ENCODE data around the gene FLNB. TPM values are rescaled to one million over a fixed set of nuclear protein-coding genes. Genes with fewer than 3 reads are reported as not detected.

The FLNB gene
- total and polyA plus RNA-seq, 8 donors: 80.1 to 126 (median 93.3) TPM

DNA sequence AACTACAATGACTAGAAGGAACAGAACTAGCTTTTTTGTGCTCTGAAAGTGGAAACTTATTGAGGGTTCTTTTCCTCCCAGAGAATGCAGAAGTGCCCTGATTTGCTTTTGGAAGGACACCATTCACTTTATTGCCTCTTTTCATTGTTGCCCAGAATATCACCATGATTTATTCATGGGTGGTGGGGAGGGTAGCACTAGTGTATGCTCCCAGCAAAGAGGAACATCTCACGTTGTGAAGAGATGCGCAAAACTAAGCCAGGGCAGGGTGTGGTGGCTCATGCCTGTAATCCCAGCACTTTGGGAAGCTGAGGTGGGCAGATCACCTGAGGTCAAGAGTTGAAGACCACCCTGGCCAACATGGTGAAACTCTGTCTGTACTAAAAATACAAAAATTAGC lies 31.4 kb downstream of the FLNB start:
- no peaks in the 10 kb centered on the region for H3K36me3 ChIP-seq
- H3K9me3 ChIP-seq: no peaks in the 10 kb centered on the region
- peaks cover 28 to 32% of the 10 kb centered on the region in 2 donors for H3K4me1 ChIP-seq
- no peak for TF ChIP-seq CTCF (IDR thresholded peaks at IDR 0.05)
- ATAC-seq (no peak), DNase-seq (no peak)
- no peaks in the 10 kb centered on the region for H3K27me3 ChIP-seq
- no peak overlapping the region for H3K27ac ChIP-seq
- no peak overlapping the region for H3K4me3 ChIP-seq
- intact Hi-C loops (cut with DNase I): no loop called here

DNA sequence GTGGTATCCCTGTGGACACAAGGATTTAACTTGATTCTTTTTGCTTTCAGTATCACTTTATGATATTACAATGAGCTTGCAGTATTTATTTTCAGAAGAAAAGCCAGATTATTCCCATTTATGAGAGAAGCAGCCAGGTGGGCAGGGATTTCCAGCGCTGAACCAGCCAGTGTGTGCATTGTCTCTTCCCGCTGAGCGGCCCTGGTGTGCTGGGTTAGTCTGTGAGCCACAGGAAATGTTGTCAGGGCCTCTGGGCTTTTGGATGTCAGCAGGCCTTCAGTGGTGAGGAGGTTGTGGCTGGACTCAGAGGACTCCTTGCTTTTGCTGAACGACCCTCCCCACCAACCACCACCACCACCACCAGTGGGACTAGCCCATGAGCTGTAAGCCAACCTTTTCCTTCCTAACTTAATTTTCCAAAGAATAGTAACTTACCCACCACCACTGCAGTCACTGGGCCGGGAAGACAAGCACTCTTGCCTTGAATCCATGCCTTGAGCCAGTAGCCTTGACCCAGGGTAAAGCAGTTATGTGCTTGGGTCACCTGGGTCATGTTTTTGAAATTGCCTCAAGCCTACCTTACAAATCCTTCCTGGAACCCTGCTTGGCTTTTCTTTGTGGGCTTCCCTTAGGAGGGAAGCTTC lies 33.1 kb downstream of the FLNB start:
- ATAC-seq (no peak), DNase-seq (no peak)
- no peaks in the 10 kb centered on the region for H3K9me3 ChIP-seq
- no peak overlapping the region for H3K4me3 ChIP-seq
- peaks cover 32 to 35% of the 10 kb centered on the region in 2 donors for H3K4me1 ChIP-seq
- peak overlapping the region; percentile 40 to 41 for H3K27ac ChIP-seq
- TF ChIP-seq CTCF (IDR thresholded peaks at IDR 0.05): no peak
- intact Hi-C loops (cut with DNase I): no loop called here
- H3K27me3 ChIP-seq: no peaks in the 10 kb centered on the region
- H3K36me3 ChIP-seq: no peaks in the 10 kb centered on the region

DNA sequence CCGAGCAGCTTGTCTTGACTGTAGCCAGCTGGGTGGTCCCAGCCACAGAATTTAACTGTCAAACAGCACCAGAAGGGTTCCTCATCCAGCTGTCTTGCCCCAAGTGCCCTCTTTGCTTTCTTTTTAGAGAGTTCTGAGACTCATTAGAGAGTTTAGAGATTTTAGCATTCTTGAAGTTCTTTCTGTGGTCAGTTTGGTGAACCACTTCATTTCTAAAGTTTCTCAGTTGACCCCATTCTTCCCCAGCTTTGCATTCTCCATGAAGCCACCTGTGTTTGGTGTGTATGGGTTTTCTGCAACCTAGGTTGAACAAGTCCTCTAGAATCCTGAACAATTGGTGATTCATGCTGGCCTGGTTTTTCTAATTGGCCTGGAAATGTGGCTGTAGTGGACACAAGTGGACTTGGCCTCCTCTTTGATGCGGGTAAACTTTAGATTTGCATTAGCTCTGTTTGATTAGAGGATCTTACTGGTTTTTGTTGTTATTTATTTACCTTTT lies 33.7 kb downstream of the FLNB start:
- Histone ChIP-seq H3K27me3 (no peaks in the 10 kb centered on the region), H3K4me3 (no peak overlapping the region), H3K9me3 (no peaks in the 10 kb centered on the region), H3K4me1 (peaks cover 32% of the 10 kb centered on the region in 2 donors), H3K36me3 (no peaks in the 10 kb centered on the region), H3K27ac (peak overlapping the region; percentile 40 to 62)
- TF ChIP-seq CTCF (IDR thresholded peaks at IDR 0.05): no peak
- intact Hi-C loops (cut with DNase I): no loop called here
- ATAC-seq (peak; percentile 54), DNase-seq (no peak)

- no peak for TF ChIP-seq CTCF (IDR thresholded peaks at IDR 0.05)
- peak; percentile 28 for ATAC-seq
- peak overlapping the region; percentile 45 to 62 for H3K27ac ChIP-seq
These were observed 34.9 kb downstream of the FLNB start for GRCh38 chr3:58042947-58043707.

GRCh38 chr3:58043933-58044332 lies 35.7 kb downstream of the FLNB start:
- Histone ChIP-seq H3K4me3 (no peak overlapping the region), H3K27ac (peak overlapping the region; percentile 45 to 62), H3K36me3 (no peaks in the 10 kb centered on the region), H3K27me3 (no peaks in the 10 kb centered on the region), H3K4me1 (peaks cover 37 to 41% of the 10 kb centered on the region in 2 donors), H3K9me3 (no peaks in the 10 kb centered on the region)
- intact Hi-C loops (cut with DNase I): no loop called here
- ATAC-seq (peak; percentile 5), DNase-seq (no peak)
- TF ChIP-seq CTCF (IDR thresholded peaks at IDR 0.05): no peak

More at GRCh38 chr3:58042947-58043707, 34.9 kb downstream of the FLNB start:
- Histone ChIP-seq H3K27me3 (no peaks in the 10 kb centered on the region), H3K4me3 (no peak overlapping the region), H3K9me3 (no peaks in the 10 kb centered on the region), H3K4me1 (peaks cover 32 to 35% of the 10 kb centered on the region in 2 donors), H3K36me3 (no peaks in the 10 kb centered on the region)
- DNase-seq: no peak
- intact Hi-C loops (cut with DNase I): no loop called here

Measured in left lung (tissue), 10 donors.